Stimulated activated memory B cell treated with anti-CD40 and anti-IgM and Interleukin-4, amounts not matched to agents 10 μg/mL and 1 μg/mL and 100 μg/mL, for 72 hours (primary cell): ENCODE measurements around the gene LPIN1.
"Not testable (repeated sequence)": the region's sequence is repeated elsewhere in the genome, so short reads cannot be mapped to it uniquely, and the experiment has no call there.

Source experiments
- ATAC-seq: fragments of 150-1000 bp; cut with Tn5 transposase; 2 replicates; pipeline ENCODE4 v1.10.0; 2021
- H3K27ac Mint-ChIP-seq: one replicate; pipeline ENCODE4 v1.8.0; 2022; ENCODE audit warnings: mild to moderate bottlenecking, mixed read lengths
- H3K27me3 Mint-ChIP-seq: one replicate; pipeline ENCODE4 v1.8.0; 2022; ENCODE audit warnings: mixed read lengths
- H3K36me3 Mint-ChIP-seq: one replicate; pipeline ENCODE4 v1.8.0; 2022; ENCODE audit warnings: mixed read lengths
- H3K4me1 Mint-ChIP-seq: one replicate; pipeline ENCODE4 v1.8.0; 2022; ENCODE audit warnings: mixed read lengths
- H3K4me3 Mint-ChIP-seq: one replicate; pipeline ENCODE4 v1.8.0; 2022; ENCODE audit warnings: mild to moderate bottlenecking, moderate library complexity, mixed read lengths
- H3K9me3 Mint-ChIP-seq: one replicate; pipeline ENCODE4 v1.8.0; 2022; ENCODE audit warnings: mixed read lengths

LPIN1 gene

DNA sequence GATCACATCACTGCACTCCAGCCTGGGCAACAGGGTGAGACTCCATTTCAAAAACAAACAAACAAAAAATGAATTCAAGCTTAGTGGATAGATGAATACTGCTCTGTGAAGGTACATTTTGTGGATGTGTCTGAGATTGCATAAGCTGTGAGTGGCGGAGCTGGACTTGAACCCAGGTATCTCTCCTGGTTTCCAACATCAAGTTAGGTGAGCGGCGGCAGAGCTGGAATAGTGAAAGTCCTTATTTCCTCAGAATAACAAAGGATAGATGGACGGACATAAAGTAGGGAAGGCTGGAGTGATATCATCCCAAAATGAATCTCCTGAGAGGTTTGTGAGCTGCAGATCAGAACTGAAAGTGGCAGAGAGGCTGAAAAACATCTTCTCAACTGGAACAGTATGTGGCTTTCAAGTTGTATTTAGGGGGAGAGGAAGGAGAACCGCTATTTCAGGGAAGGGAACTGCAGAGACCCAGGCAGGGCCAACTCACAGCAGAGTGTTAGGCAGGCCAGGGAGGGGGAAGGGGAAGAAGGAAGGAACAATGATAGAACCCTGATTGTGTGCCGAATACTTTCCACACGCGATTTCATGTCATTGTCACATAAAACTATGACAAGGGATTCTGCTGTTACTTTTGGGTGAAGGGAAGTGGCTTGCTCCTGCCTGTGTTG is 106.2 kb downstream of the LPIN1 start:
- peaks cover 3% of the 10 kb centered on the region for H3K9me3 Mint-ChIP-seq
- H3K4me1 Mint-ChIP-seq, result peaks cover 35% of the 10 kb centered on the region
- no peak overlapping the region for H3K27ac Mint-ChIP-seq
- peaks cover 5% of the 10 kb centered on the region for H3K36me3 Mint-ChIP-seq
- H3K27me3 Mint-ChIP-seq, result no peaks in the 10 kb centered on the region
- H3K4me3 Mint-ChIP-seq, result no peak overlapping the region
- ATAC-seq, result no peak

DNA sequence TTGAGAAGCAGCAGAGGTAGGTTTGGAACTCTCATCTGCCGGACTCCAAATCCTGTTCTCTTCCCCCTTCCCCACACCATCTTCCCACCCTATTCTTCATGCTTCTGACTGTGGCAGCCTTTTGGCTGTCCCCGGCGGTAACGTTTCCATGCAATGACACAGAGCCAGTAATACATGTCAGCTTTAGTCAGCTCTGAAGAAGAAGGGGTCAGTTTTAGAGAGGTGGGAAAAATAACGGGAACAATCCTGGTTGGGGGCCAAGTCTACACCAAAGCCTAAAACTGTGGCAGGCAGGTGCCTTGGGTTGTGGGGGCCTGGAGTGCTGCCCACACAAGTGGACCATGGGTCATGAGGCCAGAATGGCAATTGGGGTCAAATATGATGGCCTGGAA is 106.8 kb downstream of the LPIN1 start:
- ATAC-seq, result no peak
- H3K9me3 Mint-ChIP-seq, result no peaks in the 10 kb centered on the region
- no peak overlapping the region for H3K4me3 Mint-ChIP-seq
- H3K4me1 Mint-ChIP-seq, result peaks cover 35% of the 10 kb centered on the region
- H3K27me3 Mint-ChIP-seq, result no peaks in the 10 kb centered on the region
- H3K36me3 Mint-ChIP-seq, result no peaks in the 10 kb centered on the region
- H3K27ac Mint-ChIP-seq, result no peak overlapping the region

DNA sequence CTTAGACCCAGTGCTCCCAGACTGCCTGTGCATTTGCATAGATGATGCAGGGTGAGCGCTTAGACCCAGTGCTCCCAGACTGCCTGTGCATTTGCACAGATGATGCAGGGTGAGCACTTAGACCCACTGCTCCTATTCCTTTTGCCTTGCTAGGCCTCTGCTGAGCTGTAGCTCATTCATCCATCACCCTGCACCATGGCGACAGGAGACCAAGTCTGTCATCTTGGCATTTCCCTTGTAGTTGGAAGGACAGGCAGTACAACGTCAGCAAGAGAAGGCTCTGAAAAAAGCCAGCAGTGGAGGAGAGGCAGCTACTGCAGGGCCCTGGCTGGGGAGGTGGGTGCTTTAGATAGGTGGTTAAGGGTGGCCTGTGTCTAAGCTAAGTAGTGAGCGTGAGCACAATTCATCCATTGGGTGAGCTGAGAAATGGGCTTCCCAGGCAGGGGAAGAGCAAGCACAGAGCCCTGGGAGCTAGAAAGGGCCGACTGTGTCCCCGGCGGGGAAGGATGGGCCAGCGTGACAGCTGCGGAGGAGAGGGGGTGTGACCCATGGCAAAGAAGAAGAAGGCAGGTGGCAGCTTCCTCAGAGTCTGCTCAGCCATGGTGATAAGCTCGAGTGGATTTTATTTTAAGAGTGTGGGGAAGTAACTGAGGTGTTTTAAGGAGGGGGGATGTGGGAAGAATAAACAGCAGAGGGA is 108.8 kb downstream of the LPIN1 start:
- peaks cover 6% of the 10 kb centered on the region for H3K36me3 Mint-ChIP-seq
- no peak overlapping the region for H3K4me3 Mint-ChIP-seq
- H3K27ac Mint-ChIP-seq, result peak overlapping the region; percentile 2
- peaks cover 7% of the 10 kb centered on the region for H3K9me3 Mint-ChIP-seq
- ATAC-seq, result peak; percentile 50
- no peaks in the 10 kb centered on the region for H3K27me3 Mint-ChIP-seq
- peaks cover 43% of the 10 kb centered on the region for H3K4me1 Mint-ChIP-seq

DNA sequence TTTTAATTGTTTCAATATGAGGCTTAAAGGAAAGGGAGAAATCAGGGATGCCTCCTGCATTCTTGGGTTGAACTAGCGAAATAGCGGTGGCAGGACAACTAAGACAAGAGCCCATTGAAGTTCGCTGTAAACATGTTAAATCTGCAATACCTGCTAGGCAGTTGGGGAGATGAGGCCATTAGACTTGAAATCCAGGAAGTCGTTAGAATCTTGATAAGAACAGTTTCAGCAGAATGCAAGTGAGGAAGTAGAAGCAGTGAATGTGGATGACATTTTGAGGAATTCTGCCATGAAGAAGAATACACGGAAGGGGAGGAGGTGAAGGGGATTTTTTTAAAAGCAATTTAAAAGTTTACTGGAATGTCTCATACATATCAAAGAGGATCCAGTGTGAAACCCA is 109.7 kb downstream of the LPIN1 start:
- no peak overlapping the region for H3K4me3 Mint-ChIP-seq
- ATAC-seq, result no peak
- H3K27ac Mint-ChIP-seq, result no peak overlapping the region

DNA sequence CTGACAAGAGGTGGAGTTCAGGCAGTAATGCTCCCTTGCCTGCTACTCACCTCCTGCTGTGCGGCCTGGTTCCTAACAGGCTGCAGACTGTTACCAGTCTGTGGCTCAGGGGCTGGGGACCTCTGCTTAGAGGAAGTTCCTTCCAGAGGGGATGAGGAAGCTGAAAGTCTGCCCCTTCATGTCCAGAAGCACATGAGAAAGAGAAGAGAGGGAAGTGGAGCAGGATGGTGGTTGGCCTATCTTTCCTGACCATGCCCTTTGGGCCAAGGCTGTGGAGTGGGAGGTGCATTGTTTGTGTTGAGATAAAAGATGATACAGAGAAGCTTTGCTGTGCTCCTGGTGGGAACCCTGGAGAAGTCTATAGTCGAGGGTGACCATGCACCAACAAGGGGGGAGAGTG is 112.5 kb downstream of the LPIN1 start:
- Mint-ChIP-seq H3K9me3 (peaks cover 7% of the 10 kb centered on the region), H3K27me3 (no peaks in the 10 kb centered on the region), H3K4me3 (no peak overlapping the region), H3K36me3 (peaks cover 6% of the 10 kb centered on the region), H3K4me1 (peaks cover 67% of the 10 kb centered on the region), H3K27ac (no peak overlapping the region)
- ATAC-seq, result no peak

More for the DNA sequence above, 109.7 kb downstream of the LPIN1 start:
- Mint-ChIP-seq H3K27me3 (no peaks in the 10 kb centered on the region), H3K36me3 (peaks cover 6% of the 10 kb centered on the region), H3K9me3 (peaks cover 7% of the 10 kb centered on the region), H3K4me1 (peaks cover 51% of the 10 kb centered on the region)

DNA sequence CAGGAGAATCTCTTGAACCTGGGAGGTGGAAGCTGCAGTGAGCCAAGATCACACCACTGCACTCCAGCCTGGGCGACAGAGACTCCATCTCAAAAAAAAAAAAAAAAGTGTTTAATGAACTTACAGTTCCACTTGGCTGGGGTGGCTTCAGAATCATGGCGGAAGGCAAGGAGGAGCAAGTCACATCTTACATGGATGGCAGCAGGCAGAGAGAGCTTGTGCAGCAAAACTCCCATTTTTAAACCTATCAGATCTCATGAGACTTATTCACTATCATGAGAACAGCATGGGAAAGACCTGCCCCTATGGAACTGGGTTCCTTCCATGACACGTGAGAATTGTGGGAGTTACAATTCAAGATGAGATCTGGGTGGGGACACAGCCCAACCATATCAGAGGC is 113.5 kb downstream of the LPIN1 start:
- H3K4me1 Mint-ChIP-seq, result peaks cover 76% of the 10 kb centered on the region
- H3K27me3 Mint-ChIP-seq, H3K27ac Mint-ChIP-seq, ATAC-seq, H3K9me3 Mint-ChIP-seq, H3K36me3 Mint-ChIP-seq, H3K4me3 Mint-ChIP-seq: not testable (repeated sequence)

DNA sequence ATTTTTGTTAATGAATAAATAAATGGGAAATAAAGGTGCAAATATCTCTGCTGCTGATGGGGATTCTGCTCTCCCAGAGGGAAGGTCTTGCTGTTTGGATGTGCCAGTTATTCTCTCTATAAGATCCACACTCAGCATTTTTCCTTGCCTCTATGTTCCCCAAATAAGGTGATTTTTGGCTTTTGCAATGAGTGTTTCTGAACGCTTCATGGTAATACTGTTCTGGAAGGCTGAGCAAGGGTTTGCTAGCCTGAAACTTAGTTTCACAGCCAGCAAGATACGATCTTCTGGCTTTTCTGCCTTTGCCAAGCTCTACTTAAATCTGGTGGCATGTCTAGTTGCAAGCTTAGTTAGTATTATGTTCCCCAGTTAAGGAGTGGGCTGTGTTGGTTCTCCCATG is 114.6 kb downstream of the LPIN1 start:
- no peak overlapping the region for H3K4me3 Mint-ChIP-seq
- H3K27ac Mint-ChIP-seq, result peak overlapping the region; percentile 21
- ATAC-seq, result no peak
- H3K4me1 Mint-ChIP-seq, result peaks cover 76% of the 10 kb centered on the region
- peaks cover 6% of the 10 kb centered on the region for H3K36me3 Mint-ChIP-seq
- no peaks in the 10 kb centered on the region for H3K27me3 Mint-ChIP-seq
- peaks cover 7% of the 10 kb centered on the region for H3K9me3 Mint-ChIP-seq

DNA sequence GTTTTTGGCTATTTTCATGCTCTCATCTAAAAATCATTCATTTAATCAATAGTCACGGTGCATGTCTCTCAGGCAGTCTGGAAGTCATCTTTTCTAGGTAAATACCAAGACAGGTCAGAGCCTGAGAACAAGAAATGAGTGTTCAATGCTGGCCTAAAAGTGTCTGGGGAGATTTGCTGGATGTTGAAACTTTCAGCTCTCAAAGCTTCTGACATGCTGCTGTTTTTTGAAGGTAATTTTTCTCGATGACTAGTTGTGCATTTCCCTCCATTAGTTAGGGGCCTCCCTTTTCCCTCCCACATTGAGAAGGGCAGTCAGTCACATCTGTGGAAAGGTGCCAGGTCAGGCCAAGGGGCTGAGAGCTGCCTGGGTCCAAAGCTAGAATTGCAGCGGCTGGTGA is 115.6 kb downstream of the LPIN1 start:
- Mint-ChIP-seq H3K9me3 (peaks cover 7% of the 10 kb centered on the region), H3K4me3 (no peak overlapping the region), H3K27me3 (no peaks in the 10 kb centered on the region), H3K27ac (peak overlapping the region; percentile 21), H3K4me1 (peaks cover 76% of the 10 kb centered on the region), H3K36me3 (peaks cover 6% of the 10 kb centered on the region)
- no peak for ATAC-seq

DNA sequence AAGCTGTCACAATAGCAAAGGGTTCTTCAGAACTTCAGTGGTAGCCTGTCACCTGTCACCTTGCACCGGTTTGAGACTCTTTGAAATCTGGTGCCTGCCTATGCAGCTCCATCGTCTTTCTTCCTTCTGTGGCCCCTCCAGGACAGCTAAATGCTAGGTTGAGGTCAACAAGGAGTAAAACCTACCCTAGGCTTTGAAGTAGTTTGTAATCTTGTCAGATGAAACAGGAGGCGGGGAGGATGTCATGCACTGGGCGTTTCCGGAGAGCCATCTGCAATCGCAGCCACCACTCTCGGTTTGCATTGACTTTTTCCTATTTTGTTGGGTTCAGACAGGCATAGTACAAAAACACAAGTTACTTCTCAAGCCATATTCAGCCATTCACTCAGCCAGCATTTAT is 116.7 kb downstream of the LPIN1 start:
- peaks cover 84% of the 10 kb centered on the region for H3K4me1 Mint-ChIP-seq
- H3K27me3 Mint-ChIP-seq, result no peaks in the 10 kb centered on the region
- H3K27ac Mint-ChIP-seq, result peak overlapping the region; percentile 21
- H3K4me3 Mint-ChIP-seq, result peak overlapping the region; percentile 25
- peaks cover 6% of the 10 kb centered on the region for H3K36me3 Mint-ChIP-seq
- no peak for ATAC-seq
- peaks cover 7% of the 10 kb centered on the region for H3K9me3 Mint-ChIP-seq

DNA sequence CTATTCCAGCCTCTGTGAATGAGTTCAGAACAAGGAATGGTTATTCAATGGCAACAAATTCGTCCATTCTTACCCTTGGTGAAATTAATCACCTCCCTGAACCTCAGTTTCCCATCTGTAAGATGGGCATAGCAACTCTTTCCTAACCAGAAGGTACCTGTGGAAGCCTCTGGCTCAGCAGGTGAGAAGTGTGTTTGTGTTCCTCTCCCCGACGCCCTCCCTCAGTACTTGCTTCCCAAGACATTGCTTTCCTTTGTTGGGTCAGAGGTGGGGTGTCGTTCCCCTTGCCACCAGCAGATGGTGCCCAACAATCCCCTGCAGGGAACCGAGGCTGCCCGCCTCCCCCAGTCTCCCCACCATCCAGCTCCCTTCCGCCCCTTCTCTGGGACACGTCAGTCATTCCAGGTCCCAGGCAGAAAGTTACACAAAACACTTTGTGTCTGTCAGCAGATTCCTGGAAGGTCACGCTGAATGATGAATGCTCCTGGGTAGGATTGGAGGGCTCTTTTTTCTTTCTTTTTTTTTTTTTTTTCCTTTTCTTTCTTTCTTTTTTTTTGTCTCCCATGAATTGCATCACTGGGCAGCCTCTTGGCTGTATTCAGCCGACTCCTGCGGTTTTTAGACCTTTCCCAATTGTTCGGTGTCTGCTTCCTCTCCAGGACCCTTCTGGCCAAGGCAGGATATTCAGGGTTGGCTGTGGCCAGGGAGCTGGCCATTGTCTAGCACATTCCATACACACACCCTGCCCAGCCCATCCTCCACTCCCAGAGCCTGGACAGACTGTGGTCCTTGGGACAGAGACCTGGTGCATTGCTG is 117.3 kb downstream of the LPIN1 start:
- Mint-ChIP-seq H3K4me1 (peaks cover 87% of the 10 kb centered on the region), H3K4me3 (peak overlapping the region; percentile 69), H3K9me3 (peaks cover 7% of the 10 kb centered on the region)

DNA sequence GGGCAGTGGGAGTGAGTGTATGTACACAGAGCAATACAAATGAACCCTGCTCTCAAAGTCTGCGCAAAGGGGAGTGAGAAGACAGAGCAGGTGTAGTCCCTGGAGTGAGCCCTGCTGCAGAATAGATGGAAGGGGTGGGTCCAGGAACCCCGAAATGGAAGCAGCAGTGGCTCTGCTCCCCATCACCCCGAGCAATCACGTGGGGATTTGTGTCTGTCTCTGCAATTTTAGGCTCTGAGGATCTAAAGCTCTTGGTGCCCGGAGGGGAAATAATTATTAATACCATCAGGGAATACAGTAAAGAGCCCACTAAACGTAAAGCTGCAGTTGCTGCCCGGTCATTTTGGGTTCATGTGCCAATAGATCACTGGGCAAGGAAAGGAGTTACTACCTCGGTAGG is 118.3 kb downstream of the LPIN1 start:
- Mint-ChIP-seq H3K4me1 (peaks cover 87% of the 10 kb centered on the region), H3K27ac (peak overlapping the region; percentile 21), H3K27me3 (no peaks in the 10 kb centered on the region)

More for the DNA sequence above, 117.3 kb downstream of the LPIN1 start:
- H3K27me3 Mint-ChIP-seq, result no peaks in the 10 kb centered on the region
- H3K36me3 Mint-ChIP-seq, result peaks cover 5% of the 10 kb centered on the region
- H3K27ac Mint-ChIP-seq, result peak overlapping the region; percentile 21
- peak; percentile 61 for ATAC-seq

DNA sequence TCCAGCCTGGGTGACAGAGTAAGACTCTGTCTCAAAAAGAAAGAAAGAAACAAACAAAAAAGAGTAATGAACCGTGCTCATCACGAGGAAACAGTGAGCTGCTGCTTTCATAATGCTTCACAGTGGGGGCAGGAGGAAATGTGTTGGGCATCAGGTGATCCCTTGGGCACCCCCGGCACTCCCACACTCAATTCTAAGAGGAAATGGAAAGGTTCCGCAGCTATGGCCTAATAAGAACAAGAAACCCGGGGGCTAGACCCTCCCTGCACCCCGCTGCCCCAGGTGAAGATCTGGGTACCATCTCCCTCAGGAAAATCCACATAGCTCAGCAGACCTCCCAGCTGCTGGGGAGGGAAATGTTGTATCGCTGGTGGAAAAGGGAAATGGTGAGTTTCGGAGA is 118.9 kb downstream of the LPIN1 start:
- peak; percentile 76 for ATAC-seq
- H3K4me1 Mint-ChIP-seq, result peaks cover 93% of the 10 kb centered on the region
- peak overlapping the region; percentile 21 for H3K27ac Mint-ChIP-seq
- peak overlapping the region; percentile 55 for H3K4me3 Mint-ChIP-seq
- H3K9me3 Mint-ChIP-seq, result no peaks in the 10 kb centered on the region
- H3K36me3 Mint-ChIP-seq, result no peaks in the 10 kb centered on the region
- H3K27me3 Mint-ChIP-seq, result no peaks in the 10 kb centered on the region

More for the DNA sequence above, 118.3 kb downstream of the LPIN1 start:
- Mint-ChIP-seq H3K9me3 (no peaks in the 10 kb centered on the region), H3K4me3 (peak overlapping the region; percentile 55), H3K36me3 (no peaks in the 10 kb centered on the region)
- no peak for ATAC-seq

DNA sequence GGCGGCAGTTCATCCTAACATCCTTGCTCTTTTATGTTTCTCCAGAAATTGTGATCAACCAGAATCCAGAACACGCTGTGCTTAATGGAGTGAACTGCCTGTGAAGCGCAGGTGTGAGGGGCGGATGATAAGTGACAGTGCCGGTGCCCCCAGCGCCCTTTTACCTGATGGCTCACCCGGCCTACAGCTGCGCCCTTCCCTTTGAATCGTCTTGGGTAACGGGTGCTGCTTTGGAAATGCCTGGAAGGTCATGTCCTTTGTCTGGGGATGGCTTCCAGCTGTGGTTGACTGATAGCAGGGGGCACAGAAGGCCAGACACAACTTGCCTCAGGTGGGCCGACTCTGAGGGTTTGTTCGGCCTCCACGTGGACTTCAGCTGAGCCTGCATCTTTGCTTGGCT is 119.4 kb downstream of the LPIN1 start:
- no peaks in the 10 kb centered on the region for H3K27me3 Mint-ChIP-seq
- no peak for ATAC-seq
- no peaks in the 10 kb centered on the region for H3K9me3 Mint-ChIP-seq
- H3K4me3 Mint-ChIP-seq, result no peak overlapping the region
- no peaks in the 10 kb centered on the region for H3K36me3 Mint-ChIP-seq
- peak overlapping the region; percentile 21 for H3K27ac Mint-ChIP-seq
- peaks cover 93% of the 10 kb centered on the region for H3K4me1 Mint-ChIP-seq

DNA sequence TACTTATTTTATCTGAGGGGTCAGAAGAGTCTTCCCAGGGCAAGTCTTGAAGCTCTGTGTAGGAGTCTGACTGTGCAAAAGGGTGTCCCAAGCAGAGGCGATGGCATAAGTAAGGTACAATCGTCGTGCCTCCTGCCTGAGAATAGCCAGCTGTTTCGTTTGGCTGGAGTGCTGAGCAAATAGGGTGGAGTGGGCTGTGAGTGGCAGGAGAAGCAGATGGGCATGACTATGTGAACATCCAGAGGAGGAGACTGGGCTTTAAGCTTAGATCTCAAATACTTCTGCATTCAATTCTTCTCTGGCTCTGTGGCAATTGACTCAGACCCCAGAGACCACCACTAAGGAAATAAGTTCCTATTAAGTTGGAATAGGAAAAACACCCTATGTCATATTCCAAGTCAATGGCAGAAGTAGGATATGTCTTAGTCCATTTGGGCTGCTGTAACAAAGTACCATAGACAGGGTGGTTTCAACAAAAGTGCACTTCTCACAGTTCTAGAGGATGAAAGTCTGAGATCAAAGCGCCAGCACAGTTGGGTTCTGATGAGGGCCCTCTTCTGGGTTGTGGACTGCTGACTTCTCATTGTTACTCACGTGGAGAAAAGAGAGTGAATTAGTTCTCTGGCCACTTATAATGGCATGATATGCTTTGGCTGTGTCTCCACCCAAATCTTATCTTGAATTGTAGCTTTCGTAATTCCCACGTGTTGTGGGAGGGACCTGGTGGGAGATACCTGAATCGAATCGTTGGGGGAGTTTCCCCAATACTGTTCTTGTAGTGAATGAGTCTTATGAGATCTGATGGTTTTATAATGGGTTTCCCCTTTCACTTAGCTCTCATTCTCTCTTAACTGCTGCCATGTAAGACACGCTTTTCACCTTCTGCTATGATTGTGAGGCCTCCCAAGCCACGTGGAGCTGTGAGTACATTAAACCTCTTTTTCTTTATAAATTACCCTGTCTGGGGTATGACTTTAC is 120.2 kb downstream of the LPIN1 start:
- H3K4me1 Mint-ChIP-seq, result peaks cover 87% of the 10 kb centered on the region
- H3K36me3 Mint-ChIP-seq, result no peaks in the 10 kb centered on the region
- H3K27ac Mint-ChIP-seq, result peak overlapping the region; percentile 21
- peak; percentile 75 for ATAC-seq
- H3K4me3 Mint-ChIP-seq, result no peak overlapping the region
- no peaks in the 10 kb centered on the region for H3K27me3 Mint-ChIP-seq
- no peaks in the 10 kb centered on the region for H3K9me3 Mint-ChIP-seq
